Ecto neural progenitor cell (in vitro differentiated cells): Measurements from ENCODE around the gene BUD23.
"Not testable (repeated sequence)": the region's sequence is repeated elsewhere in the genome, so short reads cannot be mapped to it uniquely, and the experiment has no call there.

ENCODE experiments used
- DNase-seq: peaks from one replicate; pipeline ENCODE4 v3.0.0-alpha.2; 2018; ENCODE audit warnings: low spot score

Gene BUD23

GRCh38 chr7:73668103-73668885, 15.1 kb upstream of the BUD23 start:
- DNase-seq: no peak

- DNase-seq: no peak
Observed at GRCh38 chr7:73668886-73669230, 14.5 kb upstream of the BUD23 start.

DNA sequence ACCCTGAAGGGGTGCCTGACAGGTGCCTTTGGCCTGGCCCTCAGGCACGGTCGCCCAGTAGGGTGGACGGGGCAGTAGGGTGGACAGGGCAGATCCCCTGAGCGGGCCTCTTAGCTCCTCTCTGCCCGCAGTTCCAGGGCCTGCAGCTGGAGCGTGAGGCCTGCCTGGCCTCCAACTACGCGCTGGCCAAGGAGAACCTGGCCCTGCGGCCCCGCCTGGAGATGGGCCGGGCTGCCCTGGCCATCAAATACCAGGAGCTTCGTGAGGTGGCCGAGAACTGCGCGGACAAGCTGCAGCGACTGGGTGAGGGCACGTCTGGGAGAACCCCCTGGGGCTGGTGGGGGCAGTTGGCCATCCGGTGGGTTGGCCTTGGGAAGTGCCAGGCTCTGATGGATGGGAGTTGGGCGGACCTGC, 14.1 kb upstream of the BUD23 start:
- no peak for DNase-seq

- DNase-seq: no peak
Observed at GRCh38 chr7:73669858-73670385, 13.5 kb upstream of the BUD23 start.

GRCh38 chr7:73671322-73671661, 12.1 kb upstream of the BUD23 start:
- DNase-seq: no peak

DNA sequence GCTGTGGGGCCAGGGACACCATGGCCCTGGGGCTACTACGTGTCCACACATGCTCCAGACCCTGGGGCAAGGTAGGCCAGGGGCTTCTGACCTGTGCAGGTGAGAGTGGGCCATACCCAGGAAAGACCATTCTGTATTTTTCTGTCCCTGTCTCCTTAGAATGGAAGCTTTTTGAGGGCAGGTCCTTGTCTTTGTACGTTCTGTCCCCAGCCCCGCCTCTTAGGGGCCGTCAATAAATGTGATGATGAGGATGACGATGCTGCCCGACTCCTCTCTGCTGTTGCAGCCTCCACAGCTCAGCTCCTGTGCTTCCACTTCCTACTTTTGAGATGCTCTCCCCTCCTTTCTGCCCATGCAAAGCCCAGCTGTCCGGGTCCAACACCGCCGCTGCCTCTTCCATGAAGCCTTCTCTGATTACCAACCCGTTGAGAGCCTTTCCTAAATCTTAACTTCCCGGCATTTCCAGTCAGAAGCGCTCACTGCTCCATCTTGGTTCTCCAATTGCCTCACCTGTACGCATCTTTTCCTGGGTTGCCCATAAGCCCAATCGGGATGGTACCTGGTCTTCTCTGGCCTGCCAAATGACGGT, 11.4 kb upstream of the BUD23 start:
- no peak for DNase-seq

DNA sequence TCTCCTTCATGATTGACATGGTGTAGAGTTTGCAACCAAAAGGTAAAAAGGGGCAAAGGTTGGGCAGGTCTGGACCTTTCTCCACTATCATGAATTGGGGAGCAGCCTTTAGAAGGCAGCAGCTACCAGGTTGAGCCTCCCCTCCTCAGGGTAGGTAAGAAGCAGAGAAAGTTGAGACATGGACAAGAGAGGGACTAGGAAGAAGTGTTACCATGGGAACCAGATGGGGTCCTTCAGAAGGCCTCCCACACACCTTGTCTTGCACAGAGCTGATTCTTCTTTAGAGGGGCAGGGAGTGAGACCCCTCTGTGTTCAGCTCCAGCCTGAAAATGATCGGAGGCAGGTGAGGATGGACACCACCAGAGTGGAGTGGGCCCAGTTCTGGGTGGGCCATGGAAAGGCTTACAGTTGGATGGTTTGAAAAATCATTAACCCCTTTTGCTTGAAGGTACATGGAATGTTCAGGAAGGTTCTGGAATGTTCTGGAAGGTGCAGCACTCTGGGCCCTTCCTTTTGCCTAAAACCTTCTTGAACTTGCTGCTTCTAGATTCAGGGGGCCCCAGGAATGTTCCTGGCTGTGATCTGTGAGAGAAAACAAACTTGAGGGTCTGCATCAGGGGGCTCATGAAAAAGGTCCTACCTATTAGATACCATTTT, 8.8 kb upstream of the BUD23 start:
- no peak for DNase-seq

DNA sequence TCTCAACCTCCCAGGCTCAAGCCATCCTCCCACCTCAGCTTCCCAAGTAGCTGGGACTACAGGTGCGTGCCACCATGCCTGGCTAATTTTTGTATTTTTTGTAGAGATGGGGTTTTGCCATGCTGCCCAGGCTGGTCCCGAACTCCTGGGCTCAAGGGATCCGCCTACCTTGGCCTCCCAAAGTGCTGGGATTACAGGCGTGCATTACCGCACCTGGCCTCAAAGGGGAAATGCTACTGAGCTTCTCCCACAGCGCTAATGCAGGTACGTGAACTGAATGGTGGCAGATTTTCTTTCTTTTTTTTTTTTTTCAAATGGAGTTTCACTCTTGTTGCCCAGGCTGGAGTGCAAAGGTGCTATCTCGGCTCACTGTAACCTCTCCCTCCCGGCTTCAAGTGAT, 7.3 kb upstream of the BUD23 start:
- DNase-seq: not testable (repeated sequence)

- no peak for DNase-seq
Observed at GRCh38 chr7:73678862-73679261, 4.5 kb upstream of the BUD23 start.

- no peak for DNase-seq
Observed at GRCh38 chr7:73679709-73680108, 3.7 kb upstream of the BUD23 start.

DNA sequence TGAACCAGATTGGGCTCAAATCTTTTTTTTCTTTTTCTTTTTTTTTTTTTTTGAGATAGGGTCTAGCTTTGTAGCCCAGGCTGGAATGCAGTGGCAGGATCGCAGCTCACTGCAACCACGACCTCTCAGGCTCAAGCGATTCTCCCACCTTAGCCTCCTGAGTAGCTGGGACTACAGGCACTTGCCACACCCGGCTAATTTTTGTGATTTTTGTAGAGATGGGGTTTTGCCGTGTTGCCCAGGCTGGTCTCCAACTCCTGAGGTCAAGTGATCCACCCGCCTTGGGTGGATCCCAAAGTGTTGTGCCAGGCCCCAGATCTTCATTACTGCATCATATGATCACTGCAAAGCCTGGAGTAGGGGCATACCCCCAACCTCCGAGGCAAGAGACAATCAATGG, 2.9 kb upstream of the BUD23 start:
- DNase-seq: no peak

DNA sequence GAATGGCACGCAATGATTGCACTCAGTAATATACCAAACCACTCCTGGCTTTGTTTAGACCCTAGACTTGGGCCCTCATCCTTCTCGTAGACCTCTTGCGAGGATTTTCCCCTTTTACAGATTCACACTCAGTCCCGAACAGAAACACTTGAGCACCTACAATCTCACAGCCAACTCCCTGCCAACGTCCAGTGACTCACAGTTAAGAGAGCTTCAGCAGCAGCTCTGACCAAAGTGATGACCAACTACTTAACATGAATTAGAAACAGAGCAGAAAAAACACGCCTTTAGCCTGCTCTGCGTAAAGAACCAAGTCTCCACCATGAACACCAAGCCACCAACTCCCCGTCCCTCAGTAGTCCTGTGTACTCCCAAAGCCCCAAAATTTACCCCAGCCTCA, 2.4 kb upstream of the BUD23 start:
- no peak for DNase-seq

DNA sequence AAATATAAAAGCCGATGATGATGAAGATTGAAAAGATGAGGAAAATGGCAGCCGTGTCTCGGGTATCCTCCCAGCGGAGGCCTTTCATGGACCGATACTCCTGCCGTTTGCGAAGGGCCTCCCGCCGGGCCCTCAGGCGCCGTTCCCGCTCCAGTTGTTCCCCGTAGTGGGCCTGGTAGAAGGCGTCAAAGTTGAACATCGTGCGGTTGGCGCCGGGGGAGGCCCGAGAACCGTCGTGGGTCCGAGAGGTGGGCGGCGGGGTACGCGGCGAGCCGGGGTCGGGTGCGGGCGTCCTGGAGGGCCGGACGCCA, 697 bp upstream of the BUD23 start:
- DNase-seq: no peak

GRCh38 chr7:73683788-73684693, 644 bp downstream of the BUD23 start:
- DNase-seq: no peak

DNA sequence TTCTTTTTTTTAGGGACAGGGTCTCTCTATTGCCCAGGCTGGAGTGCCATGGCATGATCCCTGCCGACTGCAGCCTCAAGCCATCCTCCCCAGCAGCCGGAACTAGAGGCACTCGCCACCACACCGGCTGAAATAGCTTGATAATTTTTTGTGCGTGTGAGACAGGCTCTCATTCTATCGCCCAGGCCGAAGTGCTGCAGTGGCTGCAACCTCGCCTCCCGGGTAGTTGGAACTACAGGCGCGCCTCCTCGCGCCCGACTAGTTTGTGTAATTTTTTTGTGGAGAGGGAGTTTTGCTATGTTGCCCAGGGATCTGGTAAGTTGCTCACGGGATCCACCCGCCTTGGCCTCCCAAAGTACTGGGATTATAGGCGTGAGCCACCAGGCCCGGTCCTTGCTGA, 1.9 kb downstream of the BUD23 start:
- DNase-seq: no peak

- DNase-seq: no peak
Observed at GRCh38 chr7:73688288-73688687, 4.9 kb downstream of the BUD23 start.

DNA sequence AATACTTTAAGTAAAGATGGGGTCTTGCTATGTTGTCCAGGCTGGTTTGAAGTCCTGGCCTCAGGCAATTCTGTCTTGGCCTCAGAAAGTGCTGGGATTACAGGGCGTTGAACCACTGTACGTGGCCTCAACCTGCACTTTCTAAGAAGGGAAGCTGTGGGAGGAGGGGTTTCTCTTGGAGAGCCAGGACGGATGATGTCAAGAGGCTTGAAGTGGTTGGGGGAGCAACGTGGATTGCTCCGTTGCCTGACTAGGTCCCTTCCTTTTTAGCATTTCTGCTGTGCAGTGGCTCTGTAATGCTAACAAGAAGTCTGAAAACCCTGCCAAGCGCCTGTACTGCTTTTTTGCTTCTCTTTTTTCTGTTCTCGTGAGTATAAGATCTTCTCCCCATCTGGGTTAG, 7.2 kb downstream of the BUD23 start:
- DNase-seq: no peak

DNA sequence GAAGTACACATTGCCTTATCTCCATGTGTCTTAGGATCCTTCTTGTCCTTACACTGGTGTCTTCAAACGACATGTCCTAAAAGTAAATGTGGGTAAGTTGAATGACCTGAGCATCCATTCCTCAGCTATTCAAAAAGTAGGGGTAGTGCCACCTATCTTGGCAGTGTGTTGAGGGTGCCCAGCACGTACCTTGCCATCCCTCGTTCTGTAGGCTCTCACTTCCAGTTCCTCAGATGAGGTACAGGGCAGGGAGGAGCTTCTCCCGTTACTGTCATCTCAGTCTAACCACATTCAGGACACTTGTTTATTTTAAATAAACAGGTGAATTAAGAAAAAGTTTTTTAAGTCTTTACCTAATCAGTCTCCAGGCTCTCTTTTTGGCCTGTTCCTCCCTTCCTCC, 13.0 kb downstream of the BUD23 start:
- DNase-seq: no peak

DNA sequence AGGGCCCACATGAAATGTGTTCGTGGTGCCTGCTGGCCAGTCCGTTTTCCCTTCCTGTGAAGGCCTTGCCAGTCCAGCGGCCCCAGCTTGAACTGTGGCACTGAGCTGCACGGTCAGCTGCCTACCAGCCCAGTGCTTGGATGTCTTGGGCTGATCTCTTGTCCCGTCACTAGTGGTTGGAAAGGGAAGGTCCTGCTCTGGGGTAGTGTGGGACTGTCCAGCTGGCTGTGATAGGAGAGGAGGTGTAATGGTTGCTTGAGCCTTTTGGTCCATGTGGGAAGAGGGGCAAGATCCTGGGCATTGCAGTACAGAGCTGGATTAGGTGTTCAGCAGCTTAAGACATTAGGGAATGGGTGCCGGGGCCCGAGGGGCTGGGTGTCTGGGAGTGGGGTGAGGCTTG, 15.0 kb downstream of the BUD23 start:
- DNase-seq: no peak

DNA sequence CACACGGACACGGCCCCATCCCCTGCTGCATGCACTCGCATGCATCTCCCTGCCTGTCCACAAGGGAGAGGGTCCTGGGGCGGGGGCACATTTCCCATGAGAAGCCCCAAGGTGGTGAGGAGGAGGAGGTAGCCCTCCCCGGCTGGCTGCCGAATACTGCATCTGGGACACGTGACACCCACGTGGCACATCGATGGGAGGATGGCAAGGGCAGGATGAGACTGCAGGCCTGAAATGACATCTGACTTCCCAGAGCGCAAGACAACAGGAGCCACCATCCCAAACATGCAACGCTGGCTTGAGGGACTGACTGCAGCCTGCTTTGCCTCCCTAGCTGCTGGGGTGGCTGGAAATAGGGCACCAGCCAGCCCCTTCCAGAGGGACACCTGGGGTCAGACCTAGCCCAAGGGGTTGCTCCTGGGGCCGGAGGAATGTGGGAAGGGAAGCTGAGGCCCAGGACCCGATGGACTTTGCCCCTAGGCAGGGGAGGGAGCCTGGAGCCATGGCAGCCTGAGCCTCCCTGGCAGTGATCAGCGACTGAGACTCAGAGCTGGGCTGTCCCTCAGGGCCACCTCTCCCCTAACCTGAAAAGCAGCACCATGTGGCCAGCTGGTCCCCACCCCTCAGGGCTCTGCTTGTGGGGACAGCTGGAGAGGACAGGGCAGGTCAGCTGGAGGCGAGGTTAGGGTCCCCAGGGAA, 16.1 kb downstream of the BUD23 start:
- DNase-seq: no peak

DNA sequence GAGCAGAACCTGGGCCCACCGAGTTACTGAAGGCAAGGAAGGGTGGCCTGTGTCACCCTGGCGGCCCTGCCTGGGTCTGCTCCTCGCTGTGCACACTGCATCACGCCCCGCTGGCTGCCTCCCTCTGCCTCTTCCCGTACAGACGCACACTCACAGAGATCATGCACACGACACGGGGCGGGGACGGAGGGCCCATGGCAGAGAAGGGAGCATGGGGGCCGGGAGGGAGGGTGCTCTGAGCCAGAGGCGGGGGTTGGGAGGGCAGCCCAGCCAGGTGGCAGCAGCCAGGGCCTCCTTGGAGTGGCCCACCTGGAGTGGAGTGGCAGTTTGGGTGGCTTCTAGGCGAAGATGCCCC, 16.6 kb downstream of the BUD23 start:
- DNase-seq: no peak

DNA sequence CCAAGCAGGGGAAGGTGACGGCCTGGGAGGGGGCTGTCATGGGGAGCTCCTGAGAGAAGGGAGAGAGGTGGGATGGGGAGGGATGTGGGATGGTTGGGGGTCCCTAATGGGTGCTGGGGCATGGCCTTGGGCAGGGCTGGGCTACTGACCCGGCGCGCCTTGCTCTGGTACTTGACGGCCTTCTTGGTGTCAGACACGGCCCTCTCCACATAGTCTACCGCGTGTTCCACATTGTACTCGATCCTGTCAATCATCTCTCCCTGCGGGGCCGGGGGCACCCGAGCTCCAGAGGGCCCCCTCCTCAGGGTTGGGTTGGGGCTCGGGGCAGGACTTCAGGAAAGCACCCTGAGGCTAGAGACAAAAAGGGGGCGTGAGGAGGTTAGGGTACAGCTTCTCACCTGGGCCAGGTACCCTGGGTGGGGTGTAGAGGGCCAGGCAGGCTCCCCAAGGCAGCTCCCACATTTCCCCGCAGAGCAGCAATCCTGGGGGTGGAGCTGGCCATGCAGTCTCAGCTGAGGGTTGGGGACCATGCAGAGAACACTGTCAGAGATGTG, 17.3 kb downstream of the BUD23 start:
- DNase-seq: no peak
